Lower lobe of right lung (tissue), 2 donors: ENCODE measurements around the gene EXOC3. TPM values are rescaled to one million over a fixed set of nuclear protein-coding genes. Genes with fewer than 3 reads are reported as not detected.

ENCODE experiments used
- ATAC-seq, 2 donors: fragments of 200-7000 bp; cut with Tn5 transposase; one replicate each; pipeline ENCODE4 v1.9.1; 2020 to 2022; ENCODE audit warnings: mild to moderate bottlenecking in 2 of 2, moderate library complexity in 2 of 2
- DNase-seq: peaks from one replicate; pipeline ENCODE4 v3.0.0-alpha.2; 2020
- H3K27ac ChIP-seq: fragments of 200-600 bp; one replicate; pipeline ENCODE4 v1.8.0; 2022
- H3K27me3 ChIP-seq: fragments of 200-600 bp; one replicate; pipeline ENCODE4 v1.8.0; 2022; ENCODE audit warnings: low read depth
- H3K36me3 ChIP-seq: fragments of 200-600 bp; one replicate; pipeline ENCODE4 v1.8.0; 2022; ENCODE audit warnings: mild to moderate bottlenecking
- H3K4me1 ChIP-seq: fragments of 200-600 bp; one replicate; pipeline ENCODE4 v1.8.0; 2022
- H3K4me3 ChIP-seq: fragments of 200-600 bp; one replicate; pipeline ENCODE4 v1.8.0; 2022; ENCODE audit warnings: mild to moderate bottlenecking
- H3K9me3 ChIP-seq: fragments of 200-600 bp; one replicate; pipeline ENCODE4 v1.8.0; 2022
- intact Hi-C: fragments of 100-400 bp; cut with DNase I; formaldehyde crosslinking; loops from one replicate; pipeline ENCODE4 v1.11.0; 2022
- total RNA-seq: library from RNA; stranded (reverse); fragmentation: NEBNext Ultra II Directional; extraction: Animal tissue kit (Norgen Biotek cat#: 25700); gene quantifications from one replicate; pipeline ENCODE4 v1.2.1, GENCODE V29; 2021
- TF ChIP-seq, protein P1 (sequence below): fragments of 200-600 bp; IDR thresholded peaks from one replicate; pipeline ENCODE4 v1.8.0; 2022; ENCODE audit warnings: antibody characterized with exemption, mild to moderate bottlenecking
- donor health status: DM: no; HTN: yes; CAD: no; lungs with severe emphysema.

Gene EXOC3
- total RNA-seq, 1 donor from 2014 or later = 58.9 TPM

DNA sequence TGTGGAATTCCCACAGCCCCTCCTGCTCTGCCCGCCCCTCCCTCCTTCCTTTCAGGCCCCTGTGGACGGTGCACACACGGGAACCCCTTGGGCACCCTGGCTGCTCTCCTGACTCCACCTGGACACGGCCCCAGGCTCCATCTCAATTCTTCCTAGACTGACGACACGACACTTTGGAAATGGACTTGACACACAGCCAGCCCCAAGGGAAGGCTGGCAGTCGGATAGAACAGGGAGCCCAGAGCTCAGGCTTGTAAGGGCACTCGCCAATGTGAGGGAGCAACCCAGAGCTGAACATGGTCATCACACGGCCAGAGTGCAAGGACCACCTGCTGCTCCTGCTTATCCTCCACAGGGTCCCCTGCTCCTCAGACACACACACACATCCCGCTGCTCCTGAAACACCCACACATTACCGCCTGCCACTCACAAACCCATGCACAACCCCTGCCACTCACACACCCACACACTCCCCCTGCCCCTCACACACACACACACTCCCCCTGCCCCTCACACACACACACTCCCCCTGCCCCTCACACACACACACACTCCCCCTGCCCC lies 72.4 kb downstream of the EXOC3 start:
- Histone ChIP-seq H3K27ac (no peak overlapping the region), H3K4me3 (no peak overlapping the region), H3K27me3 (peaks cover 46% of the 10 kb centered on the region), H3K4me1 (no peaks in the 10 kb centered on the region), H3K36me3 (no peaks in the 10 kb centered on the region), H3K9me3 (no peaks in the 10 kb centered on the region)
- no peak for ATAC-seq
- TF ChIP-seq, protein P1, sequence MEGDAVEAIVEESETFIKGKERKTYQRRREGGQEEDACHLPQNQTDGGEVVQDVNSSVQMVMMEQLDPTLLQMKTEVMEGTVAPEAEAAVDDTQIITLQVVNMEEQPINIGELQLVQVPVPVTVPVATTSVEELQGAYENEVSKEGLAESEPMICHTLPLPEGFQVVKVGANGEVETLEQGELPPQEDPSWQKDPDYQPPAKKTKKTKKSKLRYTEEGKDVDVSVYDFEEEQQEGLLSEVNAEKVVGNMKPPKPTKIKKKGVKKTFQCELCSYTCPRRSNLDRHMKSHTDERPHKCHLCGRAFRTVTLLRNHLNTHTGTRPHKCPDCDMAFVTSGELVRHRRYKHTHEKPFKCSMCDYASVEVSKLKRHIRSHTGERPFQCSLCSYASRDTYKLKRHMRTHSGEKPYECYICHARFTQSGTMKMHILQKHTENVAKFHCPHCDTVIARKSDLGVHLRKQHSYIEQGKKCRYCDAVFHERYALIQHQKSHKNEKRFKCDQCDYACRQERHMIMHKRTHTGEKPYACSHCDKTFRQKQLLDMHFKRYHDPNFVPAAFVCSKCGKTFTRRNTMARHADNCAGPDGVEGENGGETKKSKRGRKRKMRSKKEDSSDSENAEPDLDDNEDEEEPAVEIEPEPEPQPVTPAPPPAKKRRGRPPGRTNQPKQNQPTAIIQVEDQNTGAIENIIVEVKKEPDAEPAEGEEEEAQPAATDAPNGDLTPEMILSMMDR = no peak
- no peak for DNase-seq
- intact Hi-C loops = no loop called here

DNA sequence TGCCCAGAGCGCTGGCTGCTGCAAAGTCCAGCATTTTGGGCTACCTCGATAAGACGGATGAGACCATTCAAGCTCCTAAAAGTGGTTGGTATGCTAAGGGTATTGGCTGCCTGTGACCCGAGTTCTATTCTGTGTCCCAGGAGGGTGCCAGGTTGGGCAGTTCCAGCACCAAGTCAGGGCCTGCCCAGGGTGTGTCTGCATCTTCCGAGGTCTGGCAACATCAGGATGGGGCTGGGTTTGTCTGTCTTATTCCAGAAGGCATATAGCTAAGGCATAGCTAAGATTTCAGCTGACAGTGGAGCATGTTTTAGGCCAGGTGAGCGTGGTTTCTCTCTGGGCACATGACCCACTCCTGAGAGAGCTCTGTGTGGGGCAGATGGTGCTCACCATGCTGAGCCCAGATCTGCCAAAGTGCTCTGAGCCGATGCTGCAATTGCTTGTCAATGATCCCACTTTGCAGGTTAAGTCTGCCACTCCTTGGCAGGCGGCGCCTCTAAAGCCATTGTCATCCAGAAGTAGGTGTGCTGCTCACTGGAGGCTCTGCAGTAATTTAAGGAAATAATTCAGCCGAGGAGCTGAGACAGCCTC lies 73.5 kb downstream of the EXOC3 start:
- Histone ChIP-seq H3K27me3 (peaks cover 50% of the 10 kb centered on the region), H3K9me3 (no peaks in the 10 kb centered on the region), H3K4me1 (no peaks in the 10 kb centered on the region), H3K4me3 (no peak overlapping the region), H3K27ac (no peak overlapping the region), H3K36me3 (no peaks in the 10 kb centered on the region)
- ATAC-seq (no peak), DNase-seq (no peak)
- TF ChIP-seq, protein P1 = no peak
- intact Hi-C loops = no loop called here

Other genes starting within 250 kb of the EXOC3 start
- 4.9 TPM for gene CCDC127, start 225.0 kb upstream of the EXOC3 start, total RNA-seq
- gene SDHA, start 224.9 kb upstream of the EXOC3 start, total RNA-seq = 89.6 TPM
- gene PDCD6, start 171.5 kb upstream of the EXOC3 start, total RNA-seq = 75.9 TPM
- 8.4 TPM for gene AHRR, start 121.5 kb upstream of the EXOC3 start, total RNA-seq
- 1.1 TPM for gene SLC9A3, start 81.3 kb downstream of the EXOC3 start, total RNA-seq
- gene CEP72, start 169.2 kb downstream of the EXOC3 start, total RNA-seq = 10.6 TPM